Sigmoid colon (tissue), 7 donors: ENCODE data around the gene MCTP1. TPM values are rescaled to one million over a fixed set of nuclear protein-coding genes. Genes with fewer than 3 reads are reported as not detected.

Experiments used
- DNase-seq: peaks from one replicate; pipeline ENCODE4 v3.0.0-alpha.2; 2019
- H3K27ac ChIP-seq, 4 donors: fragments of 200-600 bp; sonication (generic); one replicate each; pipeline ENCODE4 v1.5.1; 2016 to 2019; ENCODE audit warnings: mild to moderate bottlenecking in 1 of 4
- H3K27me3 ChIP-seq, 3 donors: fragments of 200-600 bp; sonication (generic); one replicate each; pipeline ENCODE4 v1.5.1; 2019; ENCODE audit warnings: mild to moderate bottlenecking in 1 of 3
- H3K36me3 ChIP-seq, 4 donors: fragments of 200-600 bp; sonication (generic); one replicate each; pipeline ENCODE4 v1.5.1; 2016 to 2019
- H3K4me1 ChIP-seq, 4 donors: fragments of 200-600 bp; sonication (generic); one replicate each; pipeline ENCODE4 v1.5.1; 2017 to 2019
- H3K4me3 ChIP-seq, 4 donors: fragments of 200-600 bp; sonication (generic); one replicate each; pipeline ENCODE4 v1.5.1; 2017 to 2019; ENCODE audit warnings: mild to moderate bottlenecking in 2 of 4, moderate library complexity in 1 of 4
- H3K9me3 ChIP-seq, 4 donors: fragments of 200-600 bp in 3 of 4; sonication (generic) in 3 of 4; one replicate each; pipeline versions ENCODE4 v1.5.1 to v1.6.1; 2013 to 2019
- CTCF ChIP-seq, 4 experiments: fragments of 450-650 bp in 3 of 4; fragments of 200-600 bp in 1 of 4; IDR thresholded peaks; one replicate each; pipeline ENCODE4 v1.5.1; 2016 to 2019; ENCODE audit warnings: antibody characterized with exemption in 4 of 4, mild to moderate bottlenecking in 3 of 4, moderate library complexity in 2 of 4
- EP300 ChIP-seq, 4 donors: sonication (generic); formaldehyde crosslinking; IDR thresholded peaks; one replicate each; pipeline ENCODE4 v1.6.1; 2017; ENCODE audit warnings: antibody characterized with exemption in 4 of 4
- POLR2A ChIP-seq, 2 donors: fragments of 450-650 bp; IDR thresholded peaks; one replicate each; pipeline ENCODE4 v1.6.1; 2016; ENCODE audit warnings: antibody characterized with exemption in 2 of 2, mild to moderate bottlenecking in 2 of 2, moderate library complexity in 2 of 2
- POLR2AphosphoS5 ChIP-seq, 4 donors: sonication (generic); formaldehyde crosslinking; IDR thresholded peaks; one replicate each; pipeline ENCODE4 v1.6.1; 2017; ENCODE audit warnings: antibody characterized with exemption in 4 of 4
- WGBS, 2 donors: extraction: QIAGEN DNeasy Blood & Tissue Kit; methylation state at CpG; one replicate each; pipeline ENCODE4 v1.1.7; 2013; 5-methylcytosine and 5-hydroxymethylcytosine counted together
- intact Hi-C: fragments of 100-400 bp; cut with DNase I; formaldehyde crosslinking; loops from one replicate; pipeline ENCODE4 v1.15.1; 2023
- polyA plus RNA-seq, 3 donors: library from polyadenylated mRNA; stranded (reverse); fragments of 200-250 nt; gene quantifications; one replicate each; pipeline ENCODE4 v1.2.3, GENCODE V29; 2013
- total RNA-seq, 4 donors: library from RNA; depleted of rRNA; stranded (reverse); fragments of >200 nt; gene quantifications; one replicate each; pipeline ENCODE4 v1.1.0, GENCODE V29; 2016
- donor health status: healthy with polysubstance abuse.
- donor health status: Bipolar disorder and iron deficiency.
- donor health status: healthy.

MCTP1 gene
- total and polyA plus RNA-seq, 7 donors = 2.1 to 20.5 (median 12.5) TPM

- no peak for DNase-seq
- Histone ChIP-seq H3K27me3 (no peaks in the 10 kb centered on the region), H3K4me3 (no peak overlapping the region), H3K27ac (no peak overlapping the region), H3K4me1 (peaks cover 0 to 3% (median 0%) of the 10 kb centered on the region in 4 donors), H3K9me3 (no peaks in the 10 kb centered on the region), H3K36me3 (no peaks in the 10 kb centered on the region)
- no peak for TF ChIP-seq EP300 (IDR thresholded peaks at IDR 0.05)
- no peak for TF ChIP-seq CTCF (IDR thresholded peaks at IDR 0.05)
- intact Hi-C loops = no loop called here
Measured at GRCh38 chr5:95043234-95043633, 241.7 kb downstream of the MCTP1 start.

- H3K27me3 ChIP-seq = no peaks in the 10 kb centered on the region
- no peak for DNase-seq
- H3K4me1 ChIP-seq = peaks cover 0 to 3% (median 0%) of the 10 kb centered on the region in 4 donors
- 34 to 59% methylated on average over 4 of the region's 4 CpGs for WGBS, 2 donors
- H3K9me3 ChIP-seq = no peaks in the 10 kb centered on the region
- no peak overlapping the region for H3K4me3 ChIP-seq
- no peaks in the 10 kb centered on the region for H3K36me3 ChIP-seq
- no peak for TF ChIP-seq EP300 (IDR thresholded peaks at IDR 0.05)
- no peak for TF ChIP-seq CTCF (IDR thresholded peaks at IDR 0.05)
- no peak for TF ChIP-seq POLR2A (IDR thresholded peaks at IDR 0.05)
- TF ChIP-seq POLR2AphosphoS5 (IDR thresholded peaks at IDR 0.05) = no peak
- no peak overlapping the region for H3K27ac ChIP-seq
- intact Hi-C loops = no loop called here
Measured at GRCh38 chr5:95042037-95042436, 242.9 kb downstream of the MCTP1 start.

GRCh38 chr5:95035891-95036685 is 248.8 kb downstream of the MCTP1 start:
- Histone ChIP-seq H3K36me3 (no peaks in the 10 kb centered on the region), H3K27ac (peak overlapping the region in 1 of 4 donors; percentile 3), H3K4me3 (no peak overlapping the region), H3K9me3 (peaks cover 0 to 2% (median 0%) of the 10 kb centered on the region in 4 donors), H3K4me1 (no peaks in the 10 kb centered on the region), H3K27me3 (no peaks in the 10 kb centered on the region)
- no peak for TF ChIP-seq EP300 (IDR thresholded peaks at IDR 0.05)
- TF ChIP-seq POLR2AphosphoS5 (IDR thresholded peaks at IDR 0.05) = no peak
- TF ChIP-seq POLR2A (IDR thresholded peaks at IDR 0.05) = no peak
- TF ChIP-seq CTCF (IDR thresholded peaks at IDR 0.05) = no peak
- intact Hi-C loops = no loop called here
- DNase-seq = no peak
- WGBS, 2 donors = 61 to 67% methylated on average over 7 of the region's 7 CpGs

DNA sequence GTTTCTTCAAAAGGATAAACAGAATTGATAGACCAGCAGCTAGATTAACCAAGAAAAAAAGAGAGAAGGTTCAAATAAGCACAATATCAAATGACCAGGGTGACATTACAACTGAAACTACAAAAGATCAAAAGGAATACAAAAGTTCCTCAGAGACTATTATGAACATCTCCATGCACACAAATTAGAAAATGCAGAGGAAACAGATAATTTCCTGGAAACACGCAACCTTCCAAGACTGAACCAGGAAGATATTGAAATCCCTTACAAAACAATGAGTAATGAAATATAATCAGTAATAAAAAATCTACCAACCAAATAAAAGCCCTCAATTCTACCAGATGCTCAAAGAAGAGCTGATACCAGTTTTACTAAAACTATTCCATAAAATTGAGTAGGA is 252.1 kb downstream of the MCTP1 start:
- DNase-seq = no peak
- H3K27ac ChIP-seq = no peak overlapping the region
- no peak for TF ChIP-seq EP300 (IDR thresholded peaks at IDR 0.05)
- TF ChIP-seq POLR2AphosphoS5 (IDR thresholded peaks at IDR 0.05) = no peak
- TF ChIP-seq CTCF (IDR thresholded peaks at IDR 0.05) = no peak
- H3K36me3 ChIP-seq = no peaks in the 10 kb centered on the region
- no peaks in the 10 kb centered on the region for H3K4me1 ChIP-seq
- peaks cover 0 to 2% (median 0%) of the 10 kb centered on the region in 4 donors for H3K9me3 ChIP-seq
- intact Hi-C loops = no loop called here
- WGBS, 2 donors = 85 to 97% methylated on average over 1 of the region's 1 CpG
- H3K27me3 ChIP-seq = no peaks in the 10 kb centered on the region
- H3K4me3 ChIP-seq = no peak overlapping the region
